ENCODE results near the gene PSMG4. TPM values are rescaled to one million over a fixed set of nuclear protein-coding genes. Genes with fewer than 3 reads are reported as not detected.
"Not testable (repeated sequence)": the region's sequence is repeated elsewhere in the genome, so short reads cannot be mapped to it uniquely, and the experiment has no call there.

Gene PSMG4
- total RNA-seq, 3 donors from 2014 or later = 14.8 to 19.8 (median 16.2) TPM

DNA sequence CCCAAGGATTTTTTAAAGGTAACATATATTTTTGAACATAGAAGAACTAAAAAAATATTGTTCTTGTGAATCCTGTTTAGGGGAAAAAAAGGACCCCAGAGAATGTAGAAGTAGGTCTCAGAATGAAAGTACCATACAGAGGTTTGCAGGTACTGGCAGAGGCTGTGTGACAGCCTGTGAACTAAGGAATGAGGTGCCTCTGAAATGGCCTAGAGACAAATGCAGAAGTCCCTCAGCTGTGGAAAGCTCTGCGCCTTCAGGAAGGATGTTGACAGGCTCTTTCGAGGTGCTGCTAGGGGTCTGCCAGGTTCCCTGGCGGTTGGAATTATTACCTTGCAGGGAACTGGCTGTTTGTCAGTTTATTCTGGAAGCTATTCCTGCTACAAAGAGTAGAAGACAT, 22.7 kb upstream of the PSMG4 start:
- DNase-seq (no peak), ATAC-seq (no peak)
- TF ChIP-seq, protein P1, sequence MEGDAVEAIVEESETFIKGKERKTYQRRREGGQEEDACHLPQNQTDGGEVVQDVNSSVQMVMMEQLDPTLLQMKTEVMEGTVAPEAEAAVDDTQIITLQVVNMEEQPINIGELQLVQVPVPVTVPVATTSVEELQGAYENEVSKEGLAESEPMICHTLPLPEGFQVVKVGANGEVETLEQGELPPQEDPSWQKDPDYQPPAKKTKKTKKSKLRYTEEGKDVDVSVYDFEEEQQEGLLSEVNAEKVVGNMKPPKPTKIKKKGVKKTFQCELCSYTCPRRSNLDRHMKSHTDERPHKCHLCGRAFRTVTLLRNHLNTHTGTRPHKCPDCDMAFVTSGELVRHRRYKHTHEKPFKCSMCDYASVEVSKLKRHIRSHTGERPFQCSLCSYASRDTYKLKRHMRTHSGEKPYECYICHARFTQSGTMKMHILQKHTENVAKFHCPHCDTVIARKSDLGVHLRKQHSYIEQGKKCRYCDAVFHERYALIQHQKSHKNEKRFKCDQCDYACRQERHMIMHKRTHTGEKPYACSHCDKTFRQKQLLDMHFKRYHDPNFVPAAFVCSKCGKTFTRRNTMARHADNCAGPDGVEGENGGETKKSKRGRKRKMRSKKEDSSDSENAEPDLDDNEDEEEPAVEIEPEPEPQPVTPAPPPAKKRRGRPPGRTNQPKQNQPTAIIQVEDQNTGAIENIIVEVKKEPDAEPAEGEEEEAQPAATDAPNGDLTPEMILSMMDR (IDR thresholded peaks at IDR 0.05) = no peak
- no peaks in the 10 kb centered on the region for H3K9me3 ChIP-seq
- peaks cover 12% of the 10 kb centered on the region for H3K4me1 ChIP-seq (ENCODE audit: low read depth)
- intact Hi-C loops (cut with DNase I, micrococcal nuclease) = no loop called here
- no peak overlapping the region for H3K4me3 ChIP-seq
- no peaks in the 10 kb centered on the region for H3K36me3 ChIP-seq (ENCODE audit: low read depth)

DNA sequence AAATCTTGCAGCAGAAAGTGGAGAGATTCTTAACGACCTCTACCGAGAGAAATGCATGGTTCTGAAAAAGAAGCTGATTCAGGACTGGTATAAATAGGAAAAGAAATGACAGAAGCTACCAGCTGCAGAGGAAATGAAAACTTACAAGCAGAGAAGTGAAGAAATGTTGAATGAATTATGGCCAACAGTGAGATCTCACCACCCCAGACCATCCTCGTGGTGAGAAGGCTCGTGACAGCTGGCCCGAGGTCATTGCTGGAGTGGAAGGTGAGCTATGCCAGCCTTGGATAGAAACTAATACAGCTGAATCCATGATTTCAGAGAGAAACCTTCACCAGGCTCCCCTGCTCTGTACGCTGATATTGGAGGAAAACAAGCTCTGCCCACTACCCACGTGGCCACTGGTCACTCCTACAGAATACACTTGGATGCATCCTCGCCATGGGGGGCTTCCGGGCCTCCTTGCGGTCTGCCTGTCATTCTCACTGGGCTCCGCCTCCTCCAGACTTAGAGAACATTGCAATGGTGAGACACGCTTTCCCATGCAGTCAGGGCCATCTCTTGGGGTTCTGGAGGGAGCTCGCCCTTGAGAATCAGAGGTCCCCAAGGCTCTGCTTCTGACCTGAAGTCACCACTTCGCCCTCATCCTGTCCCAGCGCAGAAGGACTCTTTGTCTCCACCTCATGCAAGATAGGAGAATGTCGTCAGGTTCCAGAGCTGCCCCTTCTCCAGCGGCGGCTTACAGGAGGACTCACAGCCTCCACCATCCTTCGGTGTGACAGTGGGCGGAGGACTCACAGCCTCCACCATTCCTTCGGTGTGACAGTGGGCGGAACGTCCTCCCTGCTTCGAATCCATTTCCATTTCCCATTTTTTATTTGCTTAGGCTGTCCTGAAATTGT, 20.7 kb upstream of the PSMG4 start:
- intact Hi-C loops (cut with DNase I, micrococcal nuclease) = no loop called here
- ATAC-seq = no peak
- Histone ChIP-seq H3K4me3 (no peak overlapping the region), H3K36me3 (ENCODE audit: low read depth) (no peaks in the 10 kb centered on the region), H3K9me3 (no peaks in the 10 kb centered on the region), H3K4me1 (ENCODE audit: low read depth) (no peaks in the 10 kb centered on the region)
- DNase-seq = no peak
- TF ChIP-seq, protein P1 (IDR thresholded peaks at IDR 0.05) = no peak

DNA sequence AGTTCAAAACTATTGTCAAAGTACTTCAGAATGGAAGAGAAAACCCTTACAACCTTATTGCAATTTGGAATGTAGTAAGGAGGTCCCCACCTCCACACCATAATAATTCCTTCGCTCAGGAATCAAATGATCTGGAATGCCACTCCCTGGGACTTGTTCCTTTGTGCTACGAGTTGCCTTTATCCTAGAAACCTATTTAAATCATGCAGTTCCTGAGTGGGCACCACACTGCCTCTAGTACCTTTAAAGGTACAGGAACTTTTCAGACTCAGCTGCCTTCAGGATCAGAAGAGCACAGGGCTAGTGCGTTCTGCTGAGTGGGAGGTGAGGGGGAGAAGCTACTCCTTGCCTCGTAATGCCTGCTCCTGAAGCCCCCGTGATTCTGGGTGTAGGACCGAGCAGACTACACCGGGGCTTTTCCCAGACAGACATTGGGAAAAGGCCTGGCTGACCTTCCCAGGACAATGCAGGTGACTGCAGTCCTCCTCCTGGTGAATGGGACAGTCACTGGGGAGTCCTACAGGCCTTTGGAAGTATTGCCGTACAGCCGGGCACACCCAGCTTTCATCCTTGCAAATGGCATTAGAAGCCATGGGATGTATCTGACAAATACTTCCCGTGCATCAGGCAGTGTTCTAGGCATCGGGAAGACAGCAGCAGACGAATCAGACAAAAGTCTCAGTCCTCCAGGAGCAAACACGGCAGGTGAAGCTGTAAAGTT, 19.5 kb upstream of the PSMG4 start:
- ATAC-seq = peak; percentile 56

DNA sequence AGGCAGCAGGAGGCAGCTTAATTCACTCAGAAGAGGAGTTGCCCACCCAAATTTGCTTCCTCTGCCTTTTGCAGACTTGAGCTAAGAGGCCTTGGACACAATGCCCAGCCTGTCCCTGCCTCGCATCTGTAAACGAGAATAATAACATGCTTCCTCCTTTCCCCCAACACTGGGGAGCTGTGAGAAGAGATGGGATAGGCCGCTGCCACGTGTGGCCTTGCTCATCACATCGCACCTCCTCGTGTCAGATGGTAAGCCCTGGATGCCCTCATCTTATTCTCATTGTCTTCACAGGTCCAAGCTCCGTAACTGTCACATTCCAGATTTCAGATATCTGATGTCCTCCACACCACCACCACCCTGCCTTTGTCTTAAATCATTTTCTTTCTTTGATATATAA, 18.2 kb upstream of the PSMG4 start:
- no peak for DNase-seq
- Histone ChIP-seq H3K36me3 (ENCODE audit: low read depth) (no peaks in the 10 kb centered on the region), H3K4me1 (ENCODE audit: low read depth) (no peaks in the 10 kb centered on the region), H3K9me3 (no peaks in the 10 kb centered on the region), H3K4me3 (no peak overlapping the region)
- no peak for ATAC-seq
- intact Hi-C loops (cut with DNase I, micrococcal nuclease) = no loop called here
- TF ChIP-seq, protein P1 (IDR thresholded peaks at IDR 0.05) = no peak

More for the DNA sequence above, 19.5 kb upstream of the PSMG4 start:
- H3K4me1 ChIP-seq (ENCODE audit: low read depth) = no peaks in the 10 kb centered on the region
- DNase-seq = no peak
- intact Hi-C loops (cut with DNase I, micrococcal nuclease) = no loop called here
- no peaks in the 10 kb centered on the region for H3K36me3 ChIP-seq (ENCODE audit: low read depth)
- H3K9me3 ChIP-seq = no peaks in the 10 kb centered on the region
- TF ChIP-seq, protein P1 (IDR thresholded peaks at IDR 0.05) = no peak
- no peak overlapping the region for H3K4me3 ChIP-seq

DNA sequence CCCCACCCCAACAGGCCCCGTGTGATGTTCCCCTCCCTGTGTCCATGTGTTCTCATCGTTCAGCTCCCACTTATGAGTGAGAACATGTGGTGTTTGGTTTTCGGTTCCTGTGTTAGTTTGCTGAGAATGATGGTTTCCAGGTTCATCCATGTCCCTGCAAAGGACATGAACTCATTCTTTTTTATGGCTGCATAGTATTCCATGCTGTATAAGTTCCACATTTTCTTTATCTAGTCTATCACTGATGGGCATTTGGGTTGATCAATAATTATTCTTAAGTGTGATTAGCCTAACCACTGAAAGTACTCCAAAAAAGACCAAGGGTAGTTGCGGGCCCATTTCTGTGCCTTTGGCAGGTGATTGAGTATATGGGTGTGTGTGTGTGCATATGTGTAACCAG, 17.0 kb upstream of the PSMG4 start:
- intact Hi-C loops (cut with DNase I, micrococcal nuclease) = not testable (repeated sequence)

DNA sequence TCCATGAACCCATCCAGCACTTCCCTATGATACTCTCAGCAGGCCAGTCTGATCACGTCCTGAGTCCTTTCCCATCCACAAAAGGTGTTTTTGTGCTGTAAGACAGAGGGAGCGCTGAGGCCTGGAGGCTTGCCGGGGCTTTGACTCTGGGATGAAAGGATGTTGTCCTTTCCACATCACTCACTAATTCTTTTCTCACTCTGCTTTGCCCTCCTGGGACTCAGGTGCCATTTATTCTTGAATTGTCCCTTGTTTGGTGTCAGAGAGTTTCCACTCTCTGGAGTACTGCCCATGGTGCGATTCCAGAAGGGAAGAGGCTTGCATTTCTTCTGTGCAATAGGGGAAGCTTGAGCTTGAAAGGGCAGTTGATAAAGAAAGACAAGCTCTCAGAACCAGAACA, 16.0 kb upstream of the PSMG4 start:
- no peak for DNase-seq
- intact Hi-C loops (cut with DNase I, micrococcal nuclease) = no loop called here
- no peaks in the 10 kb centered on the region for H3K4me1 ChIP-seq (ENCODE audit: low read depth)

More for the DNA sequence above, 17.0 kb upstream of the PSMG4 start:
- H3K4me3 ChIP-seq; H3K9me3 ChIP-seq; H3K4me1 ChIP-seq (ENCODE audit: low read depth); DNase-seq; ATAC-seq; H3K36me3 ChIP-seq (ENCODE audit: low read depth): not testable (repeated sequence)

More for the DNA sequence above, 16.0 kb upstream of the PSMG4 start:
- Histone ChIP-seq H3K4me3 (no peak overlapping the region), H3K9me3 (no peaks in the 10 kb centered on the region), H3K36me3 (ENCODE audit: low read depth) (no peaks in the 10 kb centered on the region)
- TF ChIP-seq, protein P1 (IDR thresholded peaks at IDR 0.05) = no peak
- no peak for ATAC-seq
